ENCODE results near the gene RAB3B. TPM values are rescaled to one million over a fixed set of nuclear protein-coding genes. Genes with fewer than 3 reads are reported as not detected.

The RAB3B gene
- total and polyA plus RNA-seq, 2 experiments from 2014 or later, result 9.7 to 24.7 TPM

DNA sequence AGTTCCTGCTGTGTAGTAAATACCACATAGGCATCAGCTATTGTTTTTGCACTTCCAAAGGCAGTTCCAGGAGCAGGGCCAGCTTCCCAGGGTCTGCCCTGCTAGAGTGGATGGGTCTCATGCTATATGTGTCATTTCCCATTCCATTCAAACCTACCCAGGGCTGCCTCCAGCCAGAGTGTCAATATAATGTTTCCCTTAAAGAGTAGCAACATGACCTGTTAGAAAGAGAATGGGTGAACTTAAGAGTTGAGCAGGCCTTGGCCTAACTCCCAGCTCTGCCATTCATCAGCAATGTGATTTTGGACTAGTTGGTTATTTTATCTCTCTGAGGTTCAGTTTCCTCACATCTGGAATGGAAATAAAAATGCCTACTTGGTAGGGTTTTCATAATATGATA is 44.9 kb downstream of the RAB3B start:
- H3K79me2 ChIP-seq, result no peaks in the 10 kb centered on the region
- H3K9me2 ChIP-seq (replicated peaks; ENCODE audit: insufficient read depth), result no peaks in the 10 kb centered on the region
- TF ChIP-seq EZH2 (IDR thresholded peaks at IDR 0.05; ENCODE audit: borderline replicate concordance) (no peak), EZH2phosphoT487 (IDR thresholded peaks at IDR 0.05; ENCODE audit: low read depth, severe bottlenecking, unreplicated experiment) (no peak)
- TF ChIP-seq, protein P1, sequence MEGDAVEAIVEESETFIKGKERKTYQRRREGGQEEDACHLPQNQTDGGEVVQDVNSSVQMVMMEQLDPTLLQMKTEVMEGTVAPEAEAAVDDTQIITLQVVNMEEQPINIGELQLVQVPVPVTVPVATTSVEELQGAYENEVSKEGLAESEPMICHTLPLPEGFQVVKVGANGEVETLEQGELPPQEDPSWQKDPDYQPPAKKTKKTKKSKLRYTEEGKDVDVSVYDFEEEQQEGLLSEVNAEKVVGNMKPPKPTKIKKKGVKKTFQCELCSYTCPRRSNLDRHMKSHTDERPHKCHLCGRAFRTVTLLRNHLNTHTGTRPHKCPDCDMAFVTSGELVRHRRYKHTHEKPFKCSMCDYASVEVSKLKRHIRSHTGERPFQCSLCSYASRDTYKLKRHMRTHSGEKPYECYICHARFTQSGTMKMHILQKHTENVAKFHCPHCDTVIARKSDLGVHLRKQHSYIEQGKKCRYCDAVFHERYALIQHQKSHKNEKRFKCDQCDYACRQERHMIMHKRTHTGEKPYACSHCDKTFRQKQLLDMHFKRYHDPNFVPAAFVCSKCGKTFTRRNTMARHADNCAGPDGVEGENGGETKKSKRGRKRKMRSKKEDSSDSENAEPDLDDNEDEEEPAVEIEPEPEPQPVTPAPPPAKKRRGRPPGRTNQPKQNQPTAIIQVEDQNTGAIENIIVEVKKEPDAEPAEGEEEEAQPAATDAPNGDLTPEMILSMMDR (IDR thresholded peaks at IDR 0.05; ENCODE audit: poor library complexity), result no peak
- no peaks in the 10 kb centered on the region for H3K4me1 ChIP-seq (ENCODE audit: insufficient read depth)
- no peaks in the 10 kb centered on the region for H3K36me3 ChIP-seq (replicated peaks; ENCODE audit: insufficient read depth, low read depth)
- no peaks in the 10 kb centered on the region for H3K9me3 ChIP-seq (ENCODE audit: low read depth)
- no peaks in the 10 kb centered on the region for H4K20me1 ChIP-seq (ENCODE audit: insufficient read depth, poor library complexity, severe bottlenecking)
- no peak overlapping the region for H3K4me2 ChIP-seq
- no peak for DNase-seq (ENCODE audit: low spot score)
- H3K27ac ChIP-seq, result no peak overlapping the region
- no peak overlapping the region for H3K4me3 ChIP-seq
- no peaks in the 10 kb centered on the region for H3K27me3 ChIP-seq
- H2AFZ ChIP-seq, result no peak overlapping the region

DNA sequence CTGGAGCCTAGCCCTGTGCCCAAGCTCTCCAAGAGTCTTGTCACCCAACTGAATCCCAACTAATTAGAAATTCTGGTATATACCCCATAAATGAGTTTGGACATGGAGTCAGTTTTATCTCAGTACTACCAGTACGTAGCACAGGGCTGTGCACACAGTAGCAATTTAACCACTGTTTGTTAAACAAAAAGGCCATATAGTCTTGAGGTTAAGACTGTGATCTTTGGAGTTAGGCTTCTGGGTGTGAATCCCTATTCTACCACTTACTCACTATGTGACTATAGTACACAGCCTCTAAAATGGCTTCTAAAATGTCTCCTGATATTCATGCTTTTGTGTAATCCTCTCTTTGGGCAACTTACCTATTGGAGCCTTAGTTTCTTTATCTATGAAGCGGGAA is 48.2 kb downstream of the RAB3B start:
- no peaks in the 10 kb centered on the region for H3K79me2 ChIP-seq
- no peaks in the 10 kb centered on the region for H3K4me1 ChIP-seq (ENCODE audit: insufficient read depth)
- no peak overlapping the region for H2AFZ ChIP-seq
- WGBS (ENCODE audit: low lambda C conversion rate, missing lambda C conversion rate), result 87% methylated on average over 2 of the region's 2 CpGs
- no peaks in the 10 kb centered on the region for H3K27me3 ChIP-seq
- no peak overlapping the region for H3K4me3 ChIP-seq
- no peaks in the 10 kb centered on the region for H3K36me3 ChIP-seq (replicated peaks; ENCODE audit: insufficient read depth, low read depth)
- no peaks in the 10 kb centered on the region for H3K9me3 ChIP-seq (ENCODE audit: low read depth)
- no peaks in the 10 kb centered on the region for H3K9me2 ChIP-seq (replicated peaks; ENCODE audit: insufficient read depth)
- H4K20me1 ChIP-seq (ENCODE audit: insufficient read depth, poor library complexity, severe bottlenecking), result no peaks in the 10 kb centered on the region
- no peak overlapping the region for H3K27ac ChIP-seq
- H3K4me2 ChIP-seq, result no peak overlapping the region
- no peak for DNase-seq (ENCODE audit: low spot score)
- no peak for TF ChIP-seq EZH2 (IDR thresholded peaks at IDR 0.05; ENCODE audit: borderline replicate concordance)
- no peak for TF ChIP-seq EZH2phosphoT487 (IDR thresholded peaks at IDR 0.05; ENCODE audit: low read depth, severe bottlenecking, unreplicated experiment)
- TF ChIP-seq, protein P1 (IDR thresholded peaks at IDR 0.05; ENCODE audit: poor library complexity), result no peak

DNA sequence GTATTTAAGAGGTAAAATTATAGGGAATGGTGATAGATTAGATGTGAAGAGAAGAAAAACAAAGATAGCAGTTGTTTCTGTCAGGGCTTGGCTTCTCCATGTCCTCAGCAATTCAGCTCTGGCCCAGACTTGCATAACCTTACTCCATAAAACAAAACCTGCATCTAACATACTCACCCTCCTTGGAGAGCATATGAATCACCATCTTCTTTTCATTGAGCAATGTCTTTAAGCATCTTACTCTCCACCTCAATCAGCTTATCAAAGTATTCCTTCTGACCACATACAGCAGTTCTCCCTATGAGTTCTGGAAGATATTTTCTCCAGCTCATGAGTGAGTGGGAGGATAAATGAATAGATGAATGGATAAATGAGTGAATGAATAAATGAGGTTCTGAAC is 49.0 kb downstream of the RAB3B start:
- H3K9me3 ChIP-seq (ENCODE audit: low read depth), result no peaks in the 10 kb centered on the region
- H3K9me2 ChIP-seq (replicated peaks; ENCODE audit: insufficient read depth), result no peaks in the 10 kb centered on the region
- TF ChIP-seq EZH2 (IDR thresholded peaks at IDR 0.05; ENCODE audit: borderline replicate concordance) (no peak), EZH2phosphoT487 (IDR thresholded peaks at IDR 0.05; ENCODE audit: low read depth, severe bottlenecking, unreplicated experiment) (no peak)
- TF ChIP-seq, protein P1 (IDR thresholded peaks at IDR 0.05; ENCODE audit: poor library complexity), result no peak
- H3K27ac ChIP-seq, result no peak overlapping the region
- no peaks in the 10 kb centered on the region for H3K36me3 ChIP-seq (replicated peaks; ENCODE audit: insufficient read depth, low read depth)
- no peak overlapping the region for H3K4me2 ChIP-seq
- H3K27me3 ChIP-seq, result no peaks in the 10 kb centered on the region
- H4K20me1 ChIP-seq (ENCODE audit: insufficient read depth, poor library complexity, severe bottlenecking), result no peaks in the 10 kb centered on the region
- H3K4me1 ChIP-seq (ENCODE audit: insufficient read depth), result no peaks in the 10 kb centered on the region
- H2AFZ ChIP-seq, result no peak overlapping the region
- H3K79me2 ChIP-seq, result no peaks in the 10 kb centered on the region
- no peak overlapping the region for H3K4me3 ChIP-seq
- no peak for DNase-seq (ENCODE audit: low spot score)

DNA sequence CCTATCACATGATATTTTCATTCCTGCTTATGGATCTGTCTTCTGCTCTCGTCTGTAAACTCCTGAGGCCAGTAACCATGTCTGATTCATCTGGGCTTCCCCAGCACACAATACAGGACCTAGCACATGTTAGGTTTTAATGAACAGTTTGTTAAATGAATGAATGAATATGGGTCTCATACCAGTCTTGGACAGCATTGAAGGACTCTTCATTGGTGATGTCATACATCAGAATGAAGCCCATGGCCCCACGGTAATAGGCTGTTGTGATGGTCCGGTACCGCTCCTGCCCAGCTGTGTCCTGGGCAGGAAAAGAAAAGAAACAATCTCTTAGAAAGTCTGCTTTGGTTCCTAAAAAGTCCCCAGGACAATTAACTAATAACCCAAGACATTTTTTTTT is 53.4 kb downstream of the RAB3B start:
- H3K27ac ChIP-seq, result no peak overlapping the region
- TF ChIP-seq EZH2phosphoT487 (IDR thresholded peaks at IDR 0.05; ENCODE audit: low read depth, severe bottlenecking, unreplicated experiment) (no peak), EZH2 (IDR thresholded peaks at IDR 0.05; ENCODE audit: borderline replicate concordance) (no peak)
- TF ChIP-seq, protein P1 (IDR thresholded peaks at IDR 0.05; ENCODE audit: poor library complexity), result no peak
- no peak for DNase-seq (ENCODE audit: low spot score)
- no peak overlapping the region for H2AFZ ChIP-seq
- no peak overlapping the region for H3K4me2 ChIP-seq
- no peaks in the 10 kb centered on the region for H4K20me1 ChIP-seq (ENCODE audit: insufficient read depth, poor library complexity, severe bottlenecking)
- H3K79me2 ChIP-seq, result no peaks in the 10 kb centered on the region
- WGBS (ENCODE audit: low lambda C conversion rate, missing lambda C conversion rate), result 92% methylated on average over 4 of the region's 4 CpGs
- H3K9me2 ChIP-seq (replicated peaks; ENCODE audit: insufficient read depth), result no peaks in the 10 kb centered on the region
- H3K4me3 ChIP-seq, result no peak overlapping the region
- H3K4me1 ChIP-seq (ENCODE audit: insufficient read depth), result no peaks in the 10 kb centered on the region
- H3K36me3 ChIP-seq (replicated peaks; ENCODE audit: insufficient read depth, low read depth), result no peaks in the 10 kb centered on the region
- H3K9me3 ChIP-seq (ENCODE audit: low read depth), result no peaks in the 10 kb centered on the region
- no peaks in the 10 kb centered on the region for H3K27me3 ChIP-seq
